AG04450 (cell line): ENCODE measurements around the gene MPIG6B. TPM values are rescaled to one million over a fixed set of nuclear protein-coding genes. Genes with fewer than 3 reads are reported as not detected.
A peak's percentile ranks its signal among the peaks of the same experiment; 100 is the strongest.

Experiments
- CTCF ChIA-PET: fragments of 300-600, 350-600 bp; formaldehyde crosslinking; extraction: SDS; loops from one replicate; lab custom pipeline; 2022; ENCODE audit warnings: antibody characterized with exemption, inconsistent platforms; lab: Charles Lee
- POLR2A ChIA-PET: fragments of 350-600 bp; formaldehyde crosslinking; extraction: SDS; loops from one replicate; lab custom pipeline; 2021; ENCODE audit warnings: antibody characterized with exemption, inconsistent platforms; lab: Yijun Ruan, JAX
- DNase-seq: peaks from one replicate; pipeline ENCODE4 v3.0.0-alpha.2; 2011; ENCODE audit warnings: low read depth, low spot score
- H3K27ac ChIP-seq: one replicate; pipeline ENCODE4 v1.5.1; 2012; ENCODE audit warnings: low read depth, low read length, control low read depth
- H3K27me3 ChIP-seq: one replicate; pipeline ENCODE4 v1.6.0; 2012; ENCODE audit warnings: low read length; ENCODE audit not compliant: control insufficient read depth, insufficient read depth
- H3K4me3 ChIP-seq: 2 replicates; pipeline ENCODE4 v1.5.1; 2011; ENCODE audit warnings: mild to moderate bottlenecking, low read depth, low read length, control low read depth
- H3K9me3 ChIP-seq: 2 replicates; pipeline ENCODE4 v1.5.1; 2012; ENCODE audit warnings: low read length; ENCODE audit not compliant: control insufficient read depth, insufficient read depth
- polyA plus RNA-seq: library from polyadenylated mRNA; depleted of rRNA; stranded (reverse); fragments of >200 nt; gene quantifications from 2 replicates; pipeline ENCODE4 v1.2.3, GENCODE V29; 2011
- TF ChIP-seq, protein P1 (sequence below): IDR thresholded peaks from 2 replicates; pipeline ENCODE4 v1.5.1; 2011; ENCODE audit warnings: low read depth, low read length, control low read depth, inconsistent platforms

The MPIG6B gene
- polyA plus RNA-seq, 1 experiment: not detected

DNA sequence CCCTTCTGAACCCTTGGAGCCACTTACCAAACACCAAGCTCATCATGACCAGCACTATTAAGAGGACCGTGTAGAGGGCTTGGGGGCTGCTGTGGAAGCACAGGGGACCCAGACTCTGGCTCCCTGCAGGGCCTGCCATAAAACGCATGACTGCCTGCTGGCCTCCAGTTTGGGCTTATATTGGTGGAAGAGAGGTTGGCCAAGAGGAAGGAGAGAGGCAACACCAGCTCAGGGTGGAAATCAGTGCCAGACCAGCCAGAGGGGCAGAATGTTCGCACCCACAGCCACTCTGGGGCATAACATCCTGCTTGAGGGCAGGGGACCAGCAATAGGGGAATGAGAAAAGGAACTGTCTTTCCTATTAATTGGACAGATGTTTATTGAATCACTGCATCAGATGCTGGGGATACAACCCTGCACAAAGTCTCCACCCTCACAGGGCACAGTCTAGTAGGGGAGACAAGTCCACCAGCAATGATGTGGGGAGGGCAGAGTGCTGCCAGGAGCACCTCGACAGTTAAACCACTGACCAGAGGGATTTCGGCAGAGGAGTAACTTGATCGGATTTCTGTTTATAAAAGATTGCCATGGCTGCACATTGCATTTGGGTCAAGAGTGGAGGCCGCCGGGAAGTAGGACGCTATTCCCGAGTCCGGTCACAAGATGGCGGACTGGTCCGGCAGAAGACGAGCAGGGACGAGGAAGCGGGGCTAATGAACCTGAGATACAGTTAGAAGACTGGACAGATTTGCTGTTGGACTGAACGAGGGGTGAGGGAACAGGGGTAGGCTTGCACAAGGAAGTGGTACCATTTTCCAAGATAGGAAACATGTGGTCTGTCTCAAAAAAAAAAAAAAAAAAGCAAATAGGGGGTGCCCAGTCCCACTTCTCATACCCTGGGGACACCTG lies 42.7 kb upstream of the MPIG6B start, which contains the start of gene LY6G5C:
LY6G5C (minus strand) TSS at position 842 of the 909 bp plus-strand sequence; CDS start at position 148, 694 bp downstream.
- DNase-seq: peak; percentile 91
- Histone ChIP-seq H3K27me3 (no peaks in the 10 kb centered on the region), H3K27ac (peak within 1 kb of the TSS; percentile 78), H3K9me3 (no peaks in the 10 kb centered on the region), H3K4me3 (peak within 1 kb of the TSS; percentile 57)
- ChIA-PET CTCF (interaction anchor here (0.6 to 2.1 kb wide), 16 partner anchors 10 to 272 kb away, joined by 3 to 9 read pairs (median 4); partner anchors contain the start of genes LSM2 and LY6G5B), POLR2A (interaction anchor here (0.8 kb wide), 2 partner anchors 23 to 155 kb away, joined by 3 to 10 read pairs; partner anchors contain the start of gene ABHD16A)
- TF ChIP-seq, protein P1, sequence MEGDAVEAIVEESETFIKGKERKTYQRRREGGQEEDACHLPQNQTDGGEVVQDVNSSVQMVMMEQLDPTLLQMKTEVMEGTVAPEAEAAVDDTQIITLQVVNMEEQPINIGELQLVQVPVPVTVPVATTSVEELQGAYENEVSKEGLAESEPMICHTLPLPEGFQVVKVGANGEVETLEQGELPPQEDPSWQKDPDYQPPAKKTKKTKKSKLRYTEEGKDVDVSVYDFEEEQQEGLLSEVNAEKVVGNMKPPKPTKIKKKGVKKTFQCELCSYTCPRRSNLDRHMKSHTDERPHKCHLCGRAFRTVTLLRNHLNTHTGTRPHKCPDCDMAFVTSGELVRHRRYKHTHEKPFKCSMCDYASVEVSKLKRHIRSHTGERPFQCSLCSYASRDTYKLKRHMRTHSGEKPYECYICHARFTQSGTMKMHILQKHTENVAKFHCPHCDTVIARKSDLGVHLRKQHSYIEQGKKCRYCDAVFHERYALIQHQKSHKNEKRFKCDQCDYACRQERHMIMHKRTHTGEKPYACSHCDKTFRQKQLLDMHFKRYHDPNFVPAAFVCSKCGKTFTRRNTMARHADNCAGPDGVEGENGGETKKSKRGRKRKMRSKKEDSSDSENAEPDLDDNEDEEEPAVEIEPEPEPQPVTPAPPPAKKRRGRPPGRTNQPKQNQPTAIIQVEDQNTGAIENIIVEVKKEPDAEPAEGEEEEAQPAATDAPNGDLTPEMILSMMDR: peak; percentile 66

DNA sequence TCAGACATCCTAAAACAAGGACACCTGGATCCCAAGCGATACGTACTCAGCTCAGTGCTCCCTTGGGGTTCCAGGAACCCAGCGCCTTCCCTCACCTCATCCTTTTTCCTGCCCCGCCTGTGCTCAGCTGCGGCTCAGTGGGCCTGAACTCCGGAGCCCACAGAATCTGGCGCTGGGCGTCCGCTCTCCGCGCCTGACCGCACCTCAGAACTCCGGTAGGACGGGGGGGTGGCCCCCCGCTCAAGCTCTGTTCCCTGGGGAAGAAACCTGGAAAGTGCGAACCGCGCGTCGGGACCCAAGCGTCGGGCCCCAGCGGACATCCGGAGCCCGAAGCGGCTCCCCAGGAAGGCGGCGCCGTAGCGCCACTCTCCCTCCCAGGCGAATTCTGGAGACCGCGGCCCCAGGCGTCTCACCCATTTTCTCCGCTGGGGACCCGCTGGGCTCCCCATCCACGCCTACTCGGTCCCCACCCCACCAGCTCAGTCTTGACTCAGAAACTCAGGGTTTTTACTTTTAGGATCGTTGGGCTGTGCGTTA lies 42.0 kb upstream of the MPIG6B start:
- H3K27ac ChIP-seq: peak overlapping the region; percentile 78
- POLR2A ChIA-PET: interaction anchor here (0.6 to 0.8 kb wide), 3 partner anchors 22 to 168 kb away, joined by 3 to 10 read pairs (median 6); partner anchors contain the start of gene ABHD16A
- TF ChIP-seq, protein P1: no peak; the same call in 1 of the 2 replicates

DNA sequence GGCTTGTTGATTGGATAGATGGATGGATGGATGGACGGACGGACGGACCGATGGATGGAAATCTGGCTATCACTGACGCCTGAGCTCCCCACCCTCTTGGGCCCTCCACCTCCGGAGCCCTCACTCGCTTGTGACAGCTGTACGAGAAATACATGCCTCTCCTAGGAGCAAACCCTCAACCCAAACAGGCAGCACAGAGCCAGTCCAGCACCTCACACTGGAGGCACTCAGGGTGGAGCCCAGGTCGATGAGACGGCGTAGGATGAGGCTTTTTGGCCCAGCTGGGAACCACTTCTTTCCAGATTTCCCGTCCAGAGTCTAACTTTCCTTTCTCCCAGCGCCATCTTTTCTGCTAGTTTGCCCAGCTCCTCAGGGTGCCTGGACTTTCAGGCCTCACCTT lies 39.6 kb upstream of the MPIG6B start:
- H3K27me3 ChIP-seq: no peaks in the 10 kb centered on the region
- H3K9me3 ChIP-seq: no peaks in the 10 kb centered on the region
- H3K4me3 ChIP-seq: no peak overlapping the region
- ChIA-PET POLR2A (no interaction called here), CTCF (no interaction called here)
- TF ChIP-seq, protein P1: no peak
- DNase-seq: no peak
- H3K27ac ChIP-seq: no peak overlapping the region

More for the DNA sequence above, 42.0 kb upstream of the MPIG6B start:
- DNase-seq: no peak
- CTCF ChIA-PET: interaction anchor here (0.7 to 2.1 kb wide), 13 partner anchors 9 to 271 kb away, joined by 3 to 9 read pairs (median 5); partner anchors contain the start of genes LSM2 and LY6G5B
- Histone ChIP-seq H3K9me3 (no peaks in the 10 kb centered on the region), H3K27me3 (no peaks in the 10 kb centered on the region), H3K4me3 (peak overlapping the region; percentile 57)

DNA sequence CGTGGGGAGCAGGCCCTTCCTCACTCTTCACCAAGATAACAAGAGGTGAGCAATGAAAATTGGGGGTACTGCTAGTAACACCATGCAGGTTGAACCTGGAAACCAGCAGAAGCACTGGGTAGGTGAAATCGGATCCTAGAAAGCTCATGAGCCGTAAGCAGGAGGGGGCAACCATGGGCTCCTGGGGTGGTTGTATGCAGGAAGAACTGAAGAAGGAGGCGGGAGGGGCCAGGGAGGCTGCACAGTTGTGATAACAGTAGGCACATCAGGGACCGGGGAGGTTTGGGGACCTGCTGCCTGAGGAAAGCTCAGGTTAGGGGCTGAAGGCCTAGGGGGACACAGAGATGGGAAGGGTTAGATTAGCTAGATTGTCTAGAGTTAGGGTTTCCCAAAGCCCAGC lies 36.7 kb upstream of the MPIG6B start:
- TF ChIP-seq, protein P1: no peak
- no peak overlapping the region for H3K27ac ChIP-seq
- H3K9me3 ChIP-seq: no peaks in the 10 kb centered on the region
- CTCF ChIA-PET: no interaction called here
- H3K27me3 ChIP-seq: no peaks in the 10 kb centered on the region
- H3K4me3 ChIP-seq: no peak overlapping the region
- POLR2A ChIA-PET: no interaction called here
- DNase-seq: no peak
